GM21825 (cell line): ENCODE results near the gene SMG6.
"Not testable (repeated sequence)": the region's sequence is repeated elsewhere in the genome, so short reads cannot be mapped to it uniquely, and the experiment has no call there.

Source experiments
- ATAC-seq: cut with Tn5 transposase; IDR thresholded peaks from one replicate; pipeline ENCODE4 v1.9.1; 2021; ENCODE audit warnings: mild to moderate bottlenecking, moderate library complexity; ENCODE audit not compliant: unreplicated experiment

Gene SMG6

DNA sequence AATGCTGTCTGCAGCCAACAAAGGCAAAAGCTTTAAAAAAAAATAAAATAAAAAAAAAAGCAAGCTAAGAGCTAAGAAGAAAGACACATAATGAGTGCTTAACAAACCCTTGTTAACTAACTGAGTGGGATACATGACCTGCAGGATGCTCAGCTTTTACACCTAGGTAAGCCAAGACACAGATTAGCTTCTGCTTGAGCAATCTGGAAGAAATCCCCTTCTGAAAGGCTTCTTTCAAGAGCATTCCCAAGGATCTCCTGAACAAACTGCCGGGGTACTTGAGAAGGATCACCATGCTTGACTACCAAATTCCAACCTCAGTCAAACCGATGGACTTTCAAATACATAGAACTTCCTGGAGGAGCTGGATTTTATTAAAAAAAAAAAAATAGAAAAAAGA lies 92.9 kb downstream of the SMG6 start:
- ATAC-seq: no peak

DNA sequence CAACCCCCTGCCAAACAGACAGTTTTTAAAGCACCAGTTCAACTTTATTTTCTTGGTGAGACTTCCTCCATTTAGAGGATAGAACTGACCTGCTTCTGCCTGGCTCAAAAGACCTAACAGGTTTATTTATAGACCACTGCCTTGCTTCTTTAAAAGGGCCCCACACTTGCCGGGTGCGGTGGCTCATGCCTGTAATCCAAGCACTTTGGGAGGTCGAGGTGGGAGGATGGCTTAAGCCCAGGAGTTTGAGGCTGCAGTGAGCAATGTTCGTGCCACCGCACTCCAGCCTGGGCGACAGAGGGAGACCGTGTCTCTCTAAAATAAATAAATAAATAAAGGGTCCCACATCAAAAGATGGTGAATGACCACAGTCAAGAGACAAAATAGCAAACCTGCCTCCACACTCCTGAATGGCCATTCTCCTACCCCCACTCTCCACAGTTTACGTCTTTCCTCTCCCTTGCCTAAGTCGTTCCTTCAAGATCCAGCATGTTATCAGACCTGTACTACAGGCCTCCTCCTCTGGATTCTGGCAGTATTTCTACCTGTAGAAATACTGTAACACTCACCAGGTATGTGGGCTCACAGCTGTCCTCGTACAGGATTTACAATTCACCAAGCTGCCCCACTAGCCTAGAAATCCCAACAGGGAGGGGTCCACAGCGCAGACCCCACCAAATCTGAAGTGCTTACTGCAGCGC lies 95.6 kb downstream of the SMG6 start:
- no peak for ATAC-seq

DNA sequence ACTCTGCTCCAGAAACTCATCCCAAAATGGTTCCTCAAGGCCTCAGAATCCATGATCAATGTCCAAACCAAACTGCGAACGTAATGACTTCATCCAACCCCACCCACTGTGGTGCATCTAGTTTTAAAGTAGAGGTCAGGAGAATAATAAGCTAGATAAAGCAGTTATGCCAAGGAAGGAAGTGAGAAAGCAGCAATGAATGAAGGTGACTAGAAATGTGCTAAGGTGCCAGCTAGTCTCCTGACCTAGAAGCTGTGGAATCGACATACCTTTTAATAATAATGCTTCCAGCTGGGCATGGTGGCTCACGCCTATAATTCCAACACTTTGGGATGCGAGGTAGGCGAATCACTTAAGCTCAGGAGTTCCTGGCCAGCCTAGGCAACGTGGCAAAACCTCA lies 99.2 kb downstream of the SMG6 start:
- ATAC-seq: no peak

DNA sequence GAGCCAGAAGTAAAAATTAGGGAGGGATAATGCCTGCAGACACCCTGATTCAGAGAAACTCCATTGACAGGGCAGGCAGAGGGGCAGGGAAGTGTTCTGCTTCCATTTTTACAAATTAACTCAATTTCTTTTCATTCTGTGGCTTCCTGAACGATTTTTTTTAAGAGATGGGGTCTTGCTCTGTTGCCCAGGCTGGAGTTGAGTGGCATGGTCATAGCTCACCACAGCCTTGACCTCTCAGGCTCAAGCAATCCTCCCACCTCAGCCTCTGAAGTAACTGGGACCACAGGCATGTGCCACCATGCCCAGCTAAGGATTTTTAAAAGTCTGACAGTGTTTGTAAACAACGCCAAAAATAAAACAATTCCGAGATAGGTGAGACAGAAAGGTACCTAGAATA lies 99.8 kb downstream of the SMG6 start:
- no peak for ATAC-seq

DNA sequence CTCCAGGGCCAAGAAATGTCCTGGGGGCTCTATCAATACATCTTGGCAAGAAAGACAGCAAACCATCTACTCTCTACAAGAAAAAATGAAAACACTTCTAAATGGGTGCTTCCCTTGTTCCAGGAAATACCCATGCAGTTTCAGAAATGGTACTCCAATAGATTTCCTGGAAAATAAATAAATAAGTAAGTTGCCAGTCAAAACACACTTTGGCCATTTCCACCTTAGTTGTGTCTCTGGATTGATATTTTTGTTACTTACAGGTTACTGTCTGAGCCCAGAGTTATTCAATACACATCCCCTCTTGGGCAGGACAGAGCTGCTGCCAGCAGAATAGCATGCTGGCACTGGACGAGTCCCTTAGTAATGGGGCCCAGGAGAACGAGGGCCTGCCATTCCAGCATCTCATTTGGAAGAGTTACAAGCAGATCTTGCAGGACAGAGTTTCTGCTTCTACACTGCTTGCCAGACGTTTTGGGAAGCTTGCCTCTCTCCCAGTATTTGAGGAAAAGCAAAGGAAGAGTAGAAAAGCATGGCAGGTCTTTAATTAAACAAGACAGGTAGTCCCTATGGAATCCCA lies 100.5 kb downstream of the SMG6 start:
- no peak for ATAC-seq

DNA sequence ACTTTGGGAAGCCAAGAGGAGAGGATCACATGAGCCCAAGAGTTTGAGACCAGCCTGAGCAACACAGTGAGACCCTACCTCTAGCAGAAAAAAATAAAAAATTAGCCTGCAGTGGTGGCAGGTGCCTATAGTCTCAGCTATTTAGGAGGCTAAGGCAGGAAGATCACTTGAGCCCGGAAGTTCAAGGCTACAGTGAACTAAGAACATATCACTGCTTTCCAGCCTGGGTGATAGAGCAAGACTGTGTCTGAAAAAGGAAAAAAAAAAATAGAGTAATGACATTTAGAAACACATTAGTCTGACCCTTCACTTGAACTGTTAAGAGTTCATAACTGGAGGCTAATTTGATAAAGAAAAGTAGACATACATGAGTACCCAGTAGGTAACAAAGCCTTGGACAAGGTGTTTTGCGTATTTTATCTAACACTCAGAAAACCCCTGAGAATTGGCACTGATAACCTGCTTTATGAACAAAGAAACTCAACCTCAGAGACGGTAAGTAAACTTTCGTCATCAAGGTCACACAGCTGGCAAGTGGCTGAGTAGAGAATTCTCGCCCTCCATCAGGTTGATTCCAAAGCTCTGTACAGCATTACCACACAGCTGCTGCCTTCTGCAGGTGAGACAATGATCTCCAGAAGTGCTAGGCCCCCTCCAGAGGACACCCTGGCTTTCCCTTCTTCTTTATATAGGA lies 101.1 kb downstream of the SMG6 start:
- no peak for ATAC-seq

DNA sequence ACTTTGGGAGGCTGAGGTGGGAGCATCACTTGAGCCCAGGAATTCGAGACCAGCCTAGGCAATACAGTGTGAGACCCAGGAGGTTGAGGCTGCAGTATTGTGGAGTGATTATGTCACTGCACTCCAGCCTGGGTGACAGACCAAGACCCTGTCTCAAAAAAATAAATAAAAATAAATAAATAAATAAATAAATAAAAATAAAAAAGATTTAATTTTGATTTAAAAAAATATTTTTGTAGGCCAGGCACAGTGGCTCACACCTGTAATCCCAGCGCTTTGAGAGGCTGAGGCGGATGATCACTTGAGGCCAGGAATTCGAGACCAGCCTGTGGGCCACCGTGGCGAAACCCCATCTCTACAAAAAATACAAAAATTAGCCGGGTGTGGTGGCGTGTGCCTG lies 104.2 kb downstream of the SMG6 start:
- ATAC-seq: not testable (repeated sequence)

DNA sequence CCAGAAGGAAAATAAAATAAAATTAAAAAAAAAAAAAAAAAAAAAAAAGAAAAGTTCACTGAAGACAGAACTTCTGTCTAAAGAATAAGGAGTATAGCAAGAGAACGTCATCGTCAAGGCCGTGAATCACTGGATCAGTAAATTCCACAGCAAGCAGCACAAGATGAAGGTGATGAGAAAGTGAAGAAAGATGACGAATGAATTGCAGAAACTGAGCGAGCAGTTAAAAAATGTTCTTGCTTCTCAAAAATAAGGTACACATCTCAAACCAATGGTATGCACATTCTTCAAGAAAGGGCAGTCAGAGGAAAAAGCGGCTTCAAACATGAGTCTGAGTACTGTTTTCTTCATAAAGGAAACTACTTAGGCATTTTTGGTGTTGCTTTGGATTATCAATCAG lies 104.7 kb downstream of the SMG6 start:
- ATAC-seq: no peak

DNA sequence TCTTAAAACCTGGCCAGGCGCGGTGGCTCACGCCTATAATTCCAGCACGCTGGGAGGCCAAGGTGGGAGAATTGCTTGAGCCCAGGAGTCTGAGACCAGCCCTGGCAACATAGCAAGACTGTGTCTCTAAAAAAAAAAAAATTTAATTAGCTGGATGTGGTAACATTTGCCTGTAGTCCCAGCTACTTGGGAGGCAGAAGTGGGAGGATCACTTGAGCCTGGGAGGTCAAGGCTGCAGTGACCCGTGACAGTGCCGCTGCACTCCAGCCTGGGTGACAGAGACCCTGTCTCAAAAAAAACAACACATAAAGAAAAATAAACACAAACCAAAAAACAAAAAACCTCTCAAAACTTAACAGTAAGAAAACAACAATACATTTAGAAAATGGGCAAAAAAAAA lies 106.3 kb downstream of the SMG6 start:
- no peak for ATAC-seq

DNA sequence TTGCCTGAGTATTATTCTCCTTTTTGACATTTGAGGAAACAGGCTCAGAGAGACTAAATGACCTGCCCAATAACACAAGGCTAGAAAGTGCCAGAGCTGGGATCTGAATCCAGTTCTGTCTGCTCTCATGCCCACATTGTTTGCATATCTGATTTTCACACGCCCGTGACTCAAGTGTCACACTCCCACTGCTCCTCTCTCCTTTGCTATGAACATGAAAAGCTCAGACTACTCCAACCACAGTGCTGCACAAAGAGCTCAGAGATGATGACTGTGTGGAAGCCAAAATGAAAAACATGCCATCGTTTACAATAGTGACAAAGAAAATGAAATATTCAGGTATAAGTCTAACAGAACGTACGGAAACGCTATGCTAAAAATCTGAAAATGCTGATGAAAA lies 107.9 kb downstream of the SMG6 start:
- no peak for ATAC-seq

DNA sequence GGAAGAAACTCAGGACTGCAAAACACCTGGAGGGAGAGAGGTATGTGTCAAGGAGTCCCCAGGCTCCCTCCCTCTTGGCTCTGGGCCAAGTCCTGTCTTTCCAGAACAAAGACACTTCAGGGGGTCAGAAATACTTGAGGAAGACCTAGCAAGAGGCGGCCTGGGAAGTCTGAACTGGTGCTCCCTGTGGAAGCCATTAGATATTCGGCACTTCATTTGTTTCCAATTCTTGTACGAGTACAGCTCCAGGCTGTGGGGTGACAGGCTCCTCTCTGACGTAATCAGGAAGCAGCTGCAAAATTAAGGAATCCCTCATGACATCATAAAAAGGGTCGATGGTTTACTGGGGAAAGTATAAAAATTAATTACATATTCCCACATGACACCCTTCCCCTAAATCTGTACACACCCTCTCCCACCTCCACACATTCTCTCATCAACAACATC lies 108.7 kb downstream of the SMG6 start:
- no peak for ATAC-seq

DNA sequence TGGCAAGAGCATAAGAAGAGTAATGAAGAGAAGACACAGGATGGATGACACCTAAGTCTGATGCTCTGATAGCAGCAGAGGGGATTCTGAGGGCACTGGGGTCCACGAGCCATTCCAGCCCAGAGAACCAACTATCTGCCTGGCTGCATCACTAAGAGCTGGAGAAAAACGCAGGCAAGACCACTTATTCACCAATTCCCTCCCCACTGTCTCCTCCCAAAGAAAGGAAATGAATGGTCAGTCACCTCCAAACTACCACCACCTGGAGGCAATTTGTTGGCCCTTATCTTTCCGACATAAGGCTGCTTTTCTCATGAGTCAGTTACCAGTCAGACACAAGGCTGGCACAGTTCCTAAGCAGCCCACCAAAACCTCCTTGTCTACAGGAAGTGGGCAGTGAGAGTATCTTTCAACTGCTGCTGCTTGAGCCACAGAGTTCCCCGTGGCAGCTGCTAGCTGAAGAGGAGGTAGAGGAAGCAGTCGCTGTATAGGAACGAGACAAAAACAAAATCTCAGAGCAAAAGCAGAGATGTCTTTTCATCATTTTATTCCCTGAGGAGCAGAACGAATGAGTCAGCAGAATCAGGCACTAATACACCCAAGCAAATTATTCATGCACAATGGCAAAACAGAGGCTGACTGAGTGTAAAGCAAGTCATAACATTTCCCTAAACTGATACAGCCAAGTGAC lies 111.1 kb downstream of the SMG6 start:
- peak; percentile 55 for ATAC-seq

DNA sequence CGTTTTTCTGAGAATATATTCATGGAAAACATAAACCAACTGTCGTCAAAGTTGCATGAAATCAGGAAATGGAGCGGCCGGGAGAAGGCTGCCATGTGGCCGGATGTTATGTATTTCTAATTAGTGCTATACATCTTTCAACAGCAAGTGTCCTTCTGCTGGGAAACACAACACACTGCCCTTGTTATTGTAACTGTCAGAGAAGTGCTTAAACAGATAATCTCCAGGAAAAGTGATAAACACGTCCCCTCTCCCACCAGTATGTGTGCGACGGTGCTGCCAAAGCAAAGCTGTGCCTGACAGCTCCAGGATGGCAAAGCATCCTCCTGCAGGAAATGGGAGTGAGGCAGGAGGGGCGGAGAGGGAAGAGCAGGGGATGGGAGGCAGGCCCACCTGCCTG lies 111.8 kb downstream of the SMG6 start:
- ATAC-seq: no peak

DNA sequence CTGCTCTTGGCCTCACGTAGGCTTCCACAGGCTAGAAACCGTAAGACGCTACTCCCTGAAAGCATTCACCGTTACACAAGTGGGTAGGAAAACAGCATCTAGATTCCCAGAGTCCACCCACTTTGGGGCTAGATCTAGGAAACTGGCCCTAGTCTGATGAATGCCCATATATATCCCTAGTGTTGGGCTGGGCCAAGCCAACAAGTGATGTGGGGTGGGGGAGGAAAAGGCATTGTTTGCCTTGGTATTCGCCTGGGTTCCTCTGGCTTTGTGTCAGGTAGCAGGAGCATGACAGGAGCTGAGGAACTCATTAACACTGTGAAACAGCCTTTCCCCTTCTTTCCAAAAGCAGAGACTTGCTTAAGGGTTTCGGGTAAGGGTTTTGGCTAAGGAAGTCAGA lies 112.4 kb downstream of the SMG6 start:
- ATAC-seq: no peak

DNA sequence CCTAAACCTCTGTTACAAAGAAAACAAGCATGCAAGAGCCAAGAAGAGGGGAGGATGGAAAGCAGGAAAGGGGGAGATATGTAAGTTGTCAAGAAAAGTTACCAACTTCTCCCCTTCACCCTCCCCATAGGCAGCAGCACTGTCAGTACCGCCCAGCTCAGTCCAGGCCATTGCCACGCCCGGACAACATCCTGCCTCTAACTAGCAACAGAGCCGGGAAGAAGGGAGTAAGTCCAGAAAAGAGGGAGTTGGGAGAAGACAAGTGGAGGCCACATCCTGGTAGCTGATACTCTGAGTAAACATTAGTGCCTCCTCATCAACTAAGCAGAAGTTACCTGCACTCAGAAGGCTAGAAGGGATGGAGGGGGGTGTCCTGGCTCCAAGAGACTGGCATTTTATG lies 113.6 kb downstream of the SMG6 start:
- ATAC-seq: no peak

DNA sequence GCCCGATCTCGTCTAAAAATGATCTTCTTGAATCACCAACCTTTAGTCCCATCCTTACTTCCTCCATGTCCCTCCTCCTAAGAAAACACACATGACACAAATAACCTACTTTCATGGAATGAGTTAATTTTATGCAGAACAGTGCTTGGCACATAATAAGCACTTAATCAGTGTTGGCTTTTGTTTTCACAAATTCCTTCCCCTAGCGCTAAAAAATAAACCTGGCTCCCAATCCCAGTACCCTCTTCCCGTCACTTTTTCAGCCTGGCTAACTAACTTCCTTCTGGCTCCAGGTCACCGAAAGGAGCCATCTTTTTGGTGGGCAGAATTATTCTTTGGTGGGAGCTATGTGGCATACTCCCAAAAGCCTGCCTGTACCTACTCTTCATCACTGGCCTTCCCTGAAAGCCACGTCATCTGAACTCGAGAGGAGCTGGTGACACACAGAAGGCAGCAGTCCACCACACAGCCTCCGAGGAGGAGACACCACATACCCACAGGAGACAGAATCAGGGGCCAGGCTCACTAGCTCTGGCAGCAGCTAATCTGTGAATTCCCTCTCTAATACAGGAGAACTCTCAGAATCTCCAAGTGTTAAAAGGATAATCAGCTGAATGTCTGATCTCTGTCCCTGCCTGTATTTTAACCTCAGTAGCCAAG lies 114.5 kb downstream of the SMG6 start:
- ATAC-seq: no peak

DNA sequence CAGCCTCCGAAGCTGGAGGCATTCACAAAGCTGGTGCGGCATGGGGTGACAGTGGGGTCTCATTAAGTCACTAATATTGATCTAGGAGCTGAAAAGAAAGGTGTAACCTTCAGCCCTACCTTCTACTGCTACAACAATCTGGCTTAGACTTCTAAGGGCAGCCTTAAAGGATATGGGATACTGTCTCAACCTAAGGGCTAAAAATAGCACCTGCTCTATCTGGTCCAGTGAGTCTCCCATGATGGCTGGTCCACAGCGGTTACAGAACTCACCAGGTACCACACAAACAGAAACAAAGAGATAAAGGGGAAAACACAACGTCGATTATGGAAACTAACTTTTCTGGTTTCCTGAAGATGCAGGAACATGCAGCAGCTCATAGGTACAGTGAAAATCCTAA lies 115.8 kb downstream of the SMG6 start:
- ATAC-seq: no peak

DNA sequence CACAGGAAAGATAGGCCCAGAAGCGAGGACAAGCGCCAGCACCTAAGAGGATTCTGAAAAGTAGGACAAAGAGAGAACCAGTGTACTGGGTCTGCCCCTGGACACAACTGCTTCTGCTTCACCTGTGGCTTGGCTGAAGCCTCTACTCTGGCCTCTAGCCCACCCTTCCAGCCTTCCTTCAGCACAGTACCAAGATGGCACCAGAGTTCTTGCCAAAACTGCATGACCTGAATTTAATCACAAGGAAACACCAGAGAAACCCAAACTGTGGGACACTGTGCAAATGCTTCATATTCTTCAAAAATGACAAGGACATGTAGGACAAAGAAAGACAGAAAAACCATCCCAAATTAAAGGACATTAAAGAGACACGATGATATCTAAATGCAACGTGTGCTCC lies 116.6 kb downstream of the SMG6 start:
- no peak for ATAC-seq

DNA sequence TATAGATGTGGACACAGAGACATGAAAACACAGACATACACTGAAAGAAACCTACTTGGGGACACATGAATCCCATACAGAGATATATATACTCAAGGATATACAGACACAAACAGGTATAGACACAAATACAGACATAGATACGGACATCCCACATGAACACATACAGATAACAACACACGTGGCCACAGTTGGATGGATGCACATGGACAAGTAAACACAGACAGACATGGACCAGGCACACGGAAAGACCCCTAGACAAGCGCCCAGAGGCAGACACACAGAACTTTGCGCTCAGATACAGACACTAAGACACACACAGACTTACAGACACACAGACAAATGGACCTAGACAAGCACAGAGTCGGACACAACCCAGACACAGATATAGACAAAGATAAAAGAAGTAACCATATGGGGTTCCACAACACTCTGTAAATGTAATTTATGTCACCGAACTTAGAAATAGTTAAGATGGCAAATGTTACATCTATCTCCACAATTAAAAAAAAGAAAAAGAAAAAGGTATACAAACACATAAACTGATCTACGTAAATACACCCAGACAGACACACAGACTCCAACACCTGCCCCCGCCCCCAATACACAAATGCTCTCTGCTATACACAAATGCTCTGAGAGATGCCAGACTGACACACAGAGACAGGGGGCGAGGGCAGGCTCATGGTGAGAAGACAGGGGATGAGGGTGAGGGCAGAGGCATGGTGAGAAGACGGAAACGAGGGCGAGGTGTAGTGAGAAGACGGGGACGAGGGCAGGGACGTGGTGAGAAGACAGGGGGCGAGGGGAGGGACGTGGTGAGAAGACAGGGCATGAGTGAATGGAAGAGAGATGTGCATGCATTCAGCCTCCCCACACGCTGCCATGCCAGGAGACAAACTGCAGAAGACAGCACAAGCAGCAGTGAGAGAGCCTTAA lies 118.3 kb downstream of the SMG6 start:
- ATAC-seq: no peak

DNA sequence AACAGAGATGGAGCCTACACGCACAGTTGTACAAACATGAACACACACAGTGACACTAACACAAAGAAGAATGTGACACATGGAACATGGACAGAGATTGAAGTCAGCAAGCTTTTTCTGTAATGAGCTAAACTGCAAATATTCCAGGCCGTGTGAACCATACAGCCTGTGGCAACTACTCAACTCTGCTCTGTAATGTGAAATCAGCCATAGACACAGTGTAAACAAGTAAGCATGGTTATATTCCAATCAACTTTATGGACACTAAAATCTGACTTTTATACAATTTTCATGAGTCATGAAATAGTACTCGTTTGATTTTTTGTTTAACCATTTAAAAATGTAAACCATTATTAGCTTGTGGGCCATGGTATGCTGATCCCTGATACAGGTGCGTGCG lies 120.2 kb downstream of the SMG6 start:
- ATAC-seq: no peak
